Measurements from ENCODE around the gene CCDC92B. TPM values are rescaled to one million over a fixed set of nuclear protein-coding genes. Genes with fewer than 3 reads are reported as not detected.
A peak's percentile ranks its signal among the peaks of the same experiment; 100 is the strongest.

The CCDC92B gene
- total RNA-seq, 4 donors from 2014 or later: 0.21 TPM; not detected in 3

DNA sequence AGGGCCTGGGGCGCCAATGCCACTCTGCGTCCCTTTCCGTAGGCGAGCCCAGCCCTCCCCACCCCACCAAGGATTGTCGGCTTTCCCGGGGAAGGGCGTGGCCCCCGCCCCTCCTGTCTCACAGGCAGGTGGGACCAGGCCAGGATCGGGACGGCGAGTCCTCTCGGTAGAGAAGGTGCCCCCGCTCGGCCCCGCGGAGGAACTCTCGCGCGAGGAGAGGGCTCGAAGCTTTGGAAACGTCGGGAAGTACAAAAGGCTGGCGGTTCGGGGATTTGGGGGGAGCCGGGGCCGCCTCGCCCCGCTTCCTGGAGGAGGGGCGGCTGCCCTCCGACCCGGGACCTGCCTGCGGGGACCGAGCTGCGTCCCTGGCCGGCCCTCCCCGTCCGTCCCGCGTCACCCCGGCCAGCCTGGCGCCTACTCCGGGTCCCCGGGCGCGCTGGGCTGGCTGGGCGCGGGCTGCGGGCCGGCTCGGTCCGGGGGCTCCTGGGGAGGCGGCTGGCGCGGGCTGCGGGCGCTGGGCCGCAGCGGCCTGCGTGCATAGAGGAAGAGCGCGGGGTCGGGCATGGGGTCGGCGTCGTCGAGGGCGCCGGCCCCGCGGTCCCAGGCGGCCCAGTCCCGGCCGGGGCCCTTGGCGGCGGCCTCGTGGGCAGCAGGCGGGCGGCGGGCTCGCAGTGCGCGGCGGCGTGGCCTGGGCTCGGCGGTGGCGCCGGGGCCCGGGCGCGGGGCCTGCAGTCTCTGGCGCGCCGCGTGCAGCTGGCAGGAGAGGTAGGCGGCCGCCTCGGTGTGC is 25.3 kb downstream of the CCDC92B start:
- intact Hi-C loops (cut with DNase I; ENCODE audit: low total_unique reads): no loop called here
- H3K27ac ChIP-seq: peak overlapping the region; percentile 24 to 49

DNA sequence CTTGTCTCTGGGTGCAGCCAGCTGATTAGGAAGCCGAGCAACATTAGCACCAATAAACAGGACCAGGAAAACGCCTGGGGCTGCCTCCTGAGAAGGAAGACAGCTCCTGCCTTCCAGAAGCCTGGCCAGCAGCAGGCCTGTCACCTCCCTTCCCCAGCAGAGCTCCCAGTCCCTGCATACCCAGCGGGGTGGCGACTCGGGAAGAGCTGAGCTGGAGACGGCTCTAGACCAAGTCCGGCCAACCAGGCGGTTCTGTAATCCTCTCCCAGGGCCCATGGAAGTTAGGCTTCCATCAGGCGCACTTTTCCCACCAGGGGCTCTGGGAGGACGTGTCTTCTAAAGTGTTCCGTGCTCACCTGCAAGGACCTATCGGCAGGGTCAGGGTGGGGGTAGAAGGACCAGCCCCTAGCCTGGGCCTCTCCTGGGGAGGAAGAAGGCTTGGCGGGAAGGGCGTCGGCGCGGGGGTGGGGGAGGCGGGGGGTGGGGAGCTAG is 25.9 kb downstream of the CCDC92B start:
- peak overlapping the region in 1 of 2 donors; percentile 32 for H3K4me3 ChIP-seq

More for the DNA sequence above, 25.3 kb downstream of the CCDC92B start:
- no peak for DNase-seq
- no peaks in the 10 kb centered on the region for H3K9me3 ChIP-seq
- TF ChIP-seq POLR2A (IDR thresholded peaks at IDR 0.05): no peak
- TF ChIP-seq, protein P1, sequence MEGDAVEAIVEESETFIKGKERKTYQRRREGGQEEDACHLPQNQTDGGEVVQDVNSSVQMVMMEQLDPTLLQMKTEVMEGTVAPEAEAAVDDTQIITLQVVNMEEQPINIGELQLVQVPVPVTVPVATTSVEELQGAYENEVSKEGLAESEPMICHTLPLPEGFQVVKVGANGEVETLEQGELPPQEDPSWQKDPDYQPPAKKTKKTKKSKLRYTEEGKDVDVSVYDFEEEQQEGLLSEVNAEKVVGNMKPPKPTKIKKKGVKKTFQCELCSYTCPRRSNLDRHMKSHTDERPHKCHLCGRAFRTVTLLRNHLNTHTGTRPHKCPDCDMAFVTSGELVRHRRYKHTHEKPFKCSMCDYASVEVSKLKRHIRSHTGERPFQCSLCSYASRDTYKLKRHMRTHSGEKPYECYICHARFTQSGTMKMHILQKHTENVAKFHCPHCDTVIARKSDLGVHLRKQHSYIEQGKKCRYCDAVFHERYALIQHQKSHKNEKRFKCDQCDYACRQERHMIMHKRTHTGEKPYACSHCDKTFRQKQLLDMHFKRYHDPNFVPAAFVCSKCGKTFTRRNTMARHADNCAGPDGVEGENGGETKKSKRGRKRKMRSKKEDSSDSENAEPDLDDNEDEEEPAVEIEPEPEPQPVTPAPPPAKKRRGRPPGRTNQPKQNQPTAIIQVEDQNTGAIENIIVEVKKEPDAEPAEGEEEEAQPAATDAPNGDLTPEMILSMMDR (IDR thresholded peaks at IDR 0.05): no peak
- H3K36me3 ChIP-seq: no peaks in the 10 kb centered on the region
- H3K4me1 ChIP-seq: peaks cover 0 to 12% of the 10 kb centered on the region in 2 donors
- peak overlapping the region in 1 of 2 donors; percentile 32 for H3K4me3 ChIP-seq
- H3K27me3 ChIP-seq: peaks cover 0 to 4% of the 10 kb centered on the region in 2 donors

DNA sequence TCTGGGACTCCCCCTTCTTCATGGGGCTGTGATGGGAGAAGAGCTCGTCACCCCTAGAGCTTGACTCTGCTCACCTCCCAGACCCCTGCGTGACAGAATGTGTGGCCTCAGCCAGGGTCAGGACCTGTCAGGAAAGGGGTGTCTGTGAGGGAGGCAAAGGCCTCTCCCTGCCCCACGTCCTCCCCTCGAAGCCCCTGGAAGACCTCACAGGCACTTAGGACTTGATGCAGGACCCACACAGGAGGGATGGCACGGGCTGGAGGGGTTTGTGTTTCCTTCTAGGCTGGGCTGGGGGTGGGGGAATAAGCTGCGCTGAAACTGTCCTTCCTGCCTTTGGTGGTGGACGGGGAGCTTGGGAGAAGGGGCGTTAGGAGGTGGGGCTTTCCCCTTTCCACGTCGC is 26.8 kb downstream of the CCDC92B start:
- peaks cover 0 to under 1% of the 10 kb centered on the region in 2 donors for H3K27me3 ChIP-seq
- TF ChIP-seq POLR2A (IDR thresholded peaks at IDR 0.05): no peak
- TF ChIP-seq, protein P1 (IDR thresholded peaks at IDR 0.05): no peak
- peaks cover 0 to 12% of the 10 kb centered on the region in 2 donors for H3K4me1 ChIP-seq
- no peaks in the 10 kb centered on the region for H3K9me3 ChIP-seq
- intact Hi-C loops (cut with DNase I; ENCODE audit: low total_unique reads): no loop called here
- H3K36me3 ChIP-seq: no peaks in the 10 kb centered on the region
- no peak for DNase-seq
- no peak overlapping the region for H3K27ac ChIP-seq
- H3K4me3 ChIP-seq: no peak overlapping the region

More for the DNA sequence above, 25.9 kb downstream of the CCDC92B start:
- no peaks in the 10 kb centered on the region for H3K36me3 ChIP-seq
- no peaks in the 10 kb centered on the region for H3K9me3 ChIP-seq
- peak overlapping the region in 1 of 2 donors; percentile 24 for H3K27ac ChIP-seq
- H3K4me1 ChIP-seq: peaks cover 0 to 12% of the 10 kb centered on the region in 2 donors
- intact Hi-C loops (cut with DNase I; ENCODE audit: low total_unique reads): no loop called here
- no peak for TF ChIP-seq POLR2A (IDR thresholded peaks at IDR 0.05)
- TF ChIP-seq, protein P1 (IDR thresholded peaks at IDR 0.05): no peak
- peaks cover 0 to 4% of the 10 kb centered on the region in 2 donors for H3K27me3 ChIP-seq
- no peak for DNase-seq

DNA sequence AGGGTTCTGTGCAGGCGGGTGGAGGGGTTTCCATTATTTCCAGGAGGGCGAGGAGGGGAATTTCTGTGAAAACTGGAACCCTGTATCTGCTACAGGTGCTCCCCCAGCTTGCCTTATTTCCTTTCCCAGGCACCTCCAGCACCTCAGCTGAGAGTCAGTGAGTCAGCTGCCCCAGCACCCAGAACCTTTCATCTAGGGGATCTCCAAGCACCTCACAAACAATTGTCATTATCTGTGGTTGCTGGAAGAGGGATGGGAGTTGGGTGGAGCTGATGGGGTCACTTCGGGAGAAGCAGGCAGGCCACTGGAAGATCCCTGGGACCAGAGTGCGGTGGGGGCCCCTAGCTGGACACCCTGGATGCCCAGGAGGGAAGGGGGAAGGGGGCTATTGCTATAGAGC is 27.8 kb downstream of the CCDC92B start:
- DNase-seq: no peak
- Histone ChIP-seq H3K27me3 (no peaks in the 10 kb centered on the region), H3K4me1 (peaks cover 0 to 12% of the 10 kb centered on the region in 2 donors), H3K9me3 (no peaks in the 10 kb centered on the region), H3K36me3 (no peaks in the 10 kb centered on the region), H3K27ac (no peak overlapping the region), H3K4me3 (no peak overlapping the region)
- intact Hi-C loops (cut with DNase I; ENCODE audit: low total_unique reads): no loop called here
- no peak for TF ChIP-seq POLR2A (IDR thresholded peaks at IDR 0.05)

DNA sequence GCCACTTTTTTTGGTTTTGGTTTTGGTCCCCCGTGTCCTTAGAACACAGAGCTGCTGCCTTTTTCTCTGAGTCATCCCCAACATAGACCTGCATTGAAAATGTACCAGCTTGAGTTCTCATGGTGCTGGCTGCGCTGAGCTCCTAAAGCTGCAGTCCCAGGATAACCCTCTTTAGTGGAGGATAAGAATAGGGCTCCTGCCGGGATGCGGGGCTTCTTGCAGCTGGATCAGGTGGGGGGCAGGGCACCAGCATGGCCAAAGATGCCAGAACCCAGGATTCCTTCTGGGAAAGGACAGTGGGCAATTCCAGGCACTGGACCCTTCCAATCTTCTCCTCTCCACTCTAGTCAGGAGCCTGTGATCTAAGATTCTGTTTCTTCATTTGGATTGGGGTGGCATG is 29.6 kb downstream of the CCDC92B start:
- H3K9me3 ChIP-seq: no peaks in the 10 kb centered on the region
- H3K27me3 ChIP-seq: no peaks in the 10 kb centered on the region
- TF ChIP-seq POLR2A (IDR thresholded peaks at IDR 0.05): no peak
- TF ChIP-seq, protein P1 (IDR thresholded peaks at IDR 0.05): no peak
- no peak overlapping the region for H3K4me3 ChIP-seq
- no peaks in the 10 kb centered on the region for H3K36me3 ChIP-seq
- intact Hi-C loops (cut with DNase I; ENCODE audit: low total_unique reads): no loop called here
- H3K27ac ChIP-seq: no peak overlapping the region
- H3K4me1 ChIP-seq: peaks cover 0 to 10% of the 10 kb centered on the region in 2 donors
- no peak for DNase-seq

Measured in uterus (tissue), 4 donors.